HG02870 (cell line): ENCODE data around the gene CACNA1H.

Source experiments
- ATAC-seq: cut with Tn5 transposase; IDR thresholded peaks from one replicate; pipeline ENCODE4 v1.9.1; 2021; ENCODE audit warnings: mild to moderate bottlenecking, moderate library complexity; ENCODE audit not compliant: unreplicated experiment

CACNA1H gene

GRCh38 chr16:1206326-1206725 is 53.4 kb downstream of the CACNA1H start:
- ATAC-seq: no peak

GRCh38 chr16:1206786-1207185 is 53.9 kb downstream of the CACNA1H start:
- ATAC-seq: no peak

- no peak for ATAC-seq
These were observed 55.4 kb downstream of the CACNA1H start for GRCh38 chr16:1208239-1208830.

- ATAC-seq: no peak
These were observed 56.2 kb downstream of the CACNA1H start for GRCh38 chr16:1209081-1209480.

- ATAC-seq: no peak
These were observed 57.6 kb downstream of the CACNA1H start for GRCh38 chr16:1210461-1210860.

- ATAC-seq: no peak
These were observed 58.8 kb downstream of the CACNA1H start for GRCh38 chr16:1211451-1212268.

- ATAC-seq: no peak
These were observed 59.8 kb downstream of the CACNA1H start for GRCh38 chr16:1212616-1213194.

- no peak for ATAC-seq
These were observed 60.3 kb downstream of the CACNA1H start for GRCh38 chr16:1213231-1213630.

- no peak for ATAC-seq
These were observed 61.0 kb downstream of the CACNA1H start for GRCh38 chr16:1213796-1214372.

- ATAC-seq: no peak
These were observed 61.8 kb downstream of the CACNA1H start for GRCh38 chr16:1214719-1215118.

GRCh38 chr16:1215574-1216295 is 62.8 kb downstream of the CACNA1H start:
- ATAC-seq: no peak

GRCh38 chr16:1216296-1216619 is 63.4 kb downstream of the CACNA1H start:
- no peak for ATAC-seq

GRCh38 chr16:1216681-1217400 is 63.9 kb downstream of the CACNA1H start:
- no peak for ATAC-seq

- no peak for ATAC-seq
These were observed 64.6 kb downstream of the CACNA1H start for GRCh38 chr16:1217526-1217925.

- ATAC-seq: no peak
These were observed 65.4 kb downstream of the CACNA1H start for GRCh38 chr16:1218061-1218929.

- no peak for ATAC-seq
These were observed 66.2 kb downstream of the CACNA1H start for GRCh38 chr16:1218930-1219611.

- no peak for ATAC-seq
These were observed 67.3 kb downstream of the CACNA1H start for GRCh38 chr16:1220098-1220728.

- no peak for ATAC-seq
These were observed 68.1 kb downstream of the CACNA1H start for GRCh38 chr16:1220841-1221627.
